ENCODE data around the gene PRKAG2.

DNA sequence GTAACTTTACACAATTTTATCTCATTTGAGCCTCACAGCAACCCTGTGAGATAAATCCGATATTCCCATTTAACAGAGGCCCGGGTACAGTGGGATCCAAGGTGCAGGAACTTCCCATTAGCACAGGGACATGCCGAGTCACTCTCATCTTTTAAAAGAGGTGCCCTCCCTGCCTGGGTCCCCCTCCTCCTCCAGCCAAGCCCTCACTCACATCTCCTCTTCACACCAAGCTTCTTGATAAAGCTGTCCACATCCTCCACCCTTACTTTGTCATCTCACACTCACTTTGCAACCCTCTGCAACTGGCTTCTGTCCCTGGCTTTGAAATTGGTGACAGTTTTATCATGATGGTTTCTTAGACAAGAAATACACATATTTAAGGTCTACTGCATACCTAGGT is 212.6 kb downstream of the PRKAG2 start:
- TF ChIP-seq, protein P1, sequence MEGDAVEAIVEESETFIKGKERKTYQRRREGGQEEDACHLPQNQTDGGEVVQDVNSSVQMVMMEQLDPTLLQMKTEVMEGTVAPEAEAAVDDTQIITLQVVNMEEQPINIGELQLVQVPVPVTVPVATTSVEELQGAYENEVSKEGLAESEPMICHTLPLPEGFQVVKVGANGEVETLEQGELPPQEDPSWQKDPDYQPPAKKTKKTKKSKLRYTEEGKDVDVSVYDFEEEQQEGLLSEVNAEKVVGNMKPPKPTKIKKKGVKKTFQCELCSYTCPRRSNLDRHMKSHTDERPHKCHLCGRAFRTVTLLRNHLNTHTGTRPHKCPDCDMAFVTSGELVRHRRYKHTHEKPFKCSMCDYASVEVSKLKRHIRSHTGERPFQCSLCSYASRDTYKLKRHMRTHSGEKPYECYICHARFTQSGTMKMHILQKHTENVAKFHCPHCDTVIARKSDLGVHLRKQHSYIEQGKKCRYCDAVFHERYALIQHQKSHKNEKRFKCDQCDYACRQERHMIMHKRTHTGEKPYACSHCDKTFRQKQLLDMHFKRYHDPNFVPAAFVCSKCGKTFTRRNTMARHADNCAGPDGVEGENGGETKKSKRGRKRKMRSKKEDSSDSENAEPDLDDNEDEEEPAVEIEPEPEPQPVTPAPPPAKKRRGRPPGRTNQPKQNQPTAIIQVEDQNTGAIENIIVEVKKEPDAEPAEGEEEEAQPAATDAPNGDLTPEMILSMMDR (IDR thresholded peaks at IDR 0.05) = no peak
- TF ChIP-seq POLR2A (IDR thresholded peaks at IDR 0.05) = no peak
